ENCODE results near the gene EPHA7. TPM values are rescaled to one million over a fixed set of nuclear protein-coding genes. Genes with fewer than 3 reads are reported as not detected.

The EPHA7 gene
- total RNA-seq, 1 experiment from 2014 or later = 9.5 TPM

DNA sequence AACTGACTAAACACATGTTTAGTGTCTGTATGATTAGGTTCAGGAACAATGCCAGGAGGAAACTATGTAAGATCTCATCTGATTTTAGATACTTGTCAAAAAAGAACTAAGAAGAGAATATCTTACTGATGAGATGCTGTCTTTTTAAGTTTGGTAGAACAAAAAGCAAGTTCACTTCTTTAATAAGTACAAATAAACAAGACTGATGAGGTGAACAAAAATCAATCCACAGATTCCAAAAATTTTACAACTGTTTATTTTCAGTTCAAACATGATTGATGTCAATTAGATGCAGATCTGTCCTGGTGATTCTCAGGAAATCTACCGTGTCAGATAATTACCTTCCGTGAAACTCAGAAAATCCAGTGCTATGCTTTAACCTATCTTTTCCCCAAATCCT lies 24.9 kb downstream of the EPHA7 start:
- Histone ChIP-seq H2BK12ac (ENCODE audit: insufficient read length, low read depth, low read length) (no peak overlapping the region), H4K20me1 (ENCODE audit: control insufficient read depth, insufficient read depth, insufficient read length) (no peaks in the 10 kb centered on the region), H2AFZ (ENCODE audit: low read length) (no peak overlapping the region), H2BK15ac (ENCODE audit: low read depth, low read length) (no peak overlapping the region), H3K18ac (ENCODE audit: insufficient read length, low read depth, low read length) (no peak overlapping the region), H3K4me2 (ENCODE audit: insufficient read depth, insufficient read length, low read length) (no peak overlapping the region), H2AK5ac (ENCODE audit: insufficient read length, low read length) (no peak overlapping the region), H2BK5ac (ENCODE audit: insufficient read length, low read length) (no peak overlapping the region), H2BK20ac (ENCODE audit: low read depth, low read length, poor library complexity, severe bottlenecking) (no peak overlapping the region), H4K8ac (replicated peaks; ENCODE audit: insufficient read length, low read depth, low read length) (no peak overlapping the region), H2BK120ac (ENCODE audit: low read depth, low read length, poor library complexity, severe bottlenecking) (no peak overlapping the region), H3K4ac (ENCODE audit: low read depth, low read length) (no peak overlapping the region), H3K4me1 (ENCODE audit: insufficient read depth, low read length) (no peaks in the 10 kb centered on the region), H4K91ac (ENCODE audit: insufficient read length, low read depth, low read length) (no peak overlapping the region), H3K27me3 (ENCODE audit: insufficient read depth, low read length) (no peaks in the 10 kb centered on the region), H3K79me1 (ENCODE audit: insufficient read depth, low read depth, low read length, poor library complexity, severe bottlenecking) (no peaks in the 10 kb centered on the region), H4K5ac (ENCODE audit: insufficient read length, low read depth, low read length) (no peak overlapping the region), H3K23me2 (ENCODE audit: insufficient read length, low read depth, low read length, poor library complexity, severe bottlenecking) (no peaks in the 10 kb centered on the region), H3K14ac (ENCODE audit: insufficient read depth, low read length) (no peak overlapping the region), H3K23ac (ENCODE audit: insufficient read length, low read depth, low read length) (no peak overlapping the region), H3K9me3 (ENCODE audit: control insufficient read depth, low read depth, low read length) (no peaks in the 10 kb centered on the region), H3K56ac (ENCODE audit: insufficient read length, low read depth, low read length) (no peak overlapping the region), H3K27ac (ENCODE audit: insufficient read length, low read depth, low read length) (no peak overlapping the region), H3K9ac (ENCODE audit: extremely low read depth, insufficient read length, low read length) (no peak overlapping the region), H3K79me2 (ENCODE audit: insufficient read depth, low read length) (no peaks in the 10 kb centered on the region), H3T11ph (ENCODE audit: low read length) (no peak overlapping the region)
- Mint-ChIP-seq H3K4me1 (peaks cover 4 to 6% of the 10 kb centered on the region in 2 experiments; a peak in 3 of 4 replicates), H3K27me3 (ENCODE audit: low read depth) (no peaks in the 10 kb centered on the region), H3K36me3 (ENCODE audit: insufficient read depth in 1 of 3, low read depth in 3 of 3) (no peaks in the 10 kb centered on the region), H3K27ac (no peak overlapping the region), H3K4me3 (no peak overlapping the region), H3K9me3 (no peaks in the 10 kb centered on the region)
- no peak for TF ChIP-seq CTCF (conservative IDR thresholded peaks at IDR 0.05)
- DNase-seq = no peak
- no CpG with 5 or more reads among the region's 2 CpGs for WGBS (ENCODE audit: extremely low coverage, insufficient read length, low lambda C conversion rate)

Data from H9 (cell line).